NB4 (cell line): ENCODE measurements around the gene INSYN1.

Experiments used
- CTCF ChIP-seq: IDR thresholded peaks from one replicate; pipeline ENCODE4 v1.5.1; 2012; ENCODE audit warnings: low read depth, low read length
- MAX ChIP-seq: IDR thresholded peaks from 2 replicates; pipeline ENCODE4 v1.6.1; 2011; ENCODE audit warnings: low read depth, low read length
- MYC ChIP-seq: IDR thresholded peaks from 2 replicates; pipeline ENCODE4 v1.6.1; 2011; ENCODE audit warnings: low read depth, low read length
- POLR2A ChIP-seq: IDR thresholded peaks from 2 replicates; pipeline ENCODE4 v1.6.1; 2011; ENCODE audit warnings: mild to moderate bottlenecking; ENCODE audit not compliant: insufficient read length; ENCODE audit errors: extremely low read depth

GRCh38 chr15:73760330-73761329 lies 7.5 kb upstream of the INSYN1 start:
- TF ChIP-seq CTCF (no peak), MYC (no peak), POLR2A (no peak), MAX (no peak)
